Fibroblast of lung (primary cell): Measurements from ENCODE around the gene AKT1. TPM values are rescaled to one million over a fixed set of nuclear protein-coding genes. Genes with fewer than 3 reads are reported as not detected.
A peak's percentile ranks its signal among the peaks of the same experiment; 100 is the strongest.

Experiments
- DNase-seq, 2 donors: peaks; one replicate each; pipeline versions ENCODE4 v3.0.0 to v3.0.0-alpha.2; 2010; ENCODE audit warnings: low read depth in 2 of 2
- H2AFZ ChIP-seq: 2 replicates; pipeline ENCODE4 v1.5.1; 2012; ENCODE audit warnings: low read length, control low read depth, inconsistent platforms
- H3K27ac ChIP-seq: 2 replicates; pipeline ENCODE4 v1.5.1; 2011; ENCODE audit warnings: low read length, control low read depth; ENCODE audit not compliant: insufficient read depth
- H3K27me3 ChIP-seq: 2 replicates; pipeline ENCODE4 v1.5.1; 2011; ENCODE audit warnings: mild to moderate bottlenecking, low read length; ENCODE audit not compliant: control insufficient read depth, insufficient read depth
- H3K36me3 ChIP-seq: 2 replicates; pipeline ENCODE4 v1.5.1; 2011; ENCODE audit warnings: low read length; ENCODE audit not compliant: control insufficient read depth, insufficient read depth
- H3K4me1 ChIP-seq: 2 replicates; pipeline ENCODE4 v1.5.1; 2011; ENCODE audit warnings: low read length; ENCODE audit not compliant: control insufficient read depth, insufficient read depth; ENCODE audit errors: extremely low read depth
- H3K4me2 ChIP-seq: 2 replicates; pipeline ENCODE4 v1.5.1; 2011; ENCODE audit warnings: low read length, control low read depth; ENCODE audit not compliant: insufficient read depth; ENCODE audit errors: extremely low read depth
- H3K4me3 ChIP-seq, 4 experiments: fragments of 200-600 bp in 1 of 4; sonication (generic) in 1 of 4; replicated peaks in 1 of 4; 2 replicates each; pipeline ENCODE4 v1.5.1; 2011 to 2016; ENCODE audit warnings: low read length in 4 of 4, low read depth in 3 of 4, mild to moderate bottlenecking in 3 of 4, control low read depth in 2 of 4, inconsistent platforms in 1 of 4, mixed read lengths in 1 of 4; ENCODE audit not compliant: insufficient read depth in 1 of 4; ENCODE audit errors: control extremely low read depth in 1 of 4
- H3K79me2 ChIP-seq: 2 replicates; pipeline ENCODE4 v1.5.1; 2012; ENCODE audit warnings: mild to moderate bottlenecking, low read length, inconsistent platforms; ENCODE audit not compliant: control insufficient read depth, insufficient read depth
- H3K9ac ChIP-seq: 2 replicates; pipeline ENCODE4 v1.5.1; 2011; ENCODE audit warnings: mild to moderate bottlenecking, low read length, control low read depth; ENCODE audit not compliant: insufficient read depth
- H3K9me3 ChIP-seq: 2 replicates; pipeline ENCODE4 v1.5.1; 2012; ENCODE audit warnings: low read depth, low read length; ENCODE audit not compliant: control insufficient read depth, insufficient read depth
- H4K20me1 ChIP-seq: 2 replicates; pipeline ENCODE4 v1.5.1; 2011; ENCODE audit warnings: low read length; ENCODE audit not compliant: control insufficient read depth, insufficient read depth; ENCODE audit errors: extremely low read depth
- EZH2 ChIP-seq: IDR thresholded peaks from 2 replicates; pipeline ENCODE4 v1.5.1; 2012; ENCODE audit warnings: low read length, control low read depth, mild to moderate bottlenecking; ENCODE audit errors: missing control alignments
- polyA plus RNA-seq, 2 donors: library from polyadenylated mRNA; depleted of rRNA in 1 of 2; stranded (reverse) in 1 of 2; unstranded in 1 of 2; fragments of >200 nt; gene quantifications; 2 replicates each; pipeline ENCODE4 v1.2.1, GENCODE V29; 2011 to 2012; ENCODE audit warnings: missing spikeins in 1 of 2
- total RNA-seq: library from RNA; depleted of rRNA; stranded (reverse); fragments of >200 nt; gene quantifications from 2 replicates; pipeline ENCODE4 v1.2.1, GENCODE V29; 2014
- TF ChIP-seq, protein P1 (sequence below), 2 donors: IDR thresholded peaks in 1 of 2; conservative IDR thresholded peaks in 1 of 2; 1 replicate in 1 of 2; 2 replicates in 1 of 2; pipeline ENCODE4 v1.5.1; 2011 to 2012; ENCODE audit warnings: low read length in 2 of 2, control low read depth in 1 of 2, inconsistent platforms in 1 of 2, low read depth in 1 of 2, mild to moderate bottlenecking in 1 of 2

AKT1 gene
- total and polyA plus RNA-seq, 2 donors (not counting 1 experiment from before 2014, with no cell fraction given), result 83.2 to 127 TPM

DNA sequence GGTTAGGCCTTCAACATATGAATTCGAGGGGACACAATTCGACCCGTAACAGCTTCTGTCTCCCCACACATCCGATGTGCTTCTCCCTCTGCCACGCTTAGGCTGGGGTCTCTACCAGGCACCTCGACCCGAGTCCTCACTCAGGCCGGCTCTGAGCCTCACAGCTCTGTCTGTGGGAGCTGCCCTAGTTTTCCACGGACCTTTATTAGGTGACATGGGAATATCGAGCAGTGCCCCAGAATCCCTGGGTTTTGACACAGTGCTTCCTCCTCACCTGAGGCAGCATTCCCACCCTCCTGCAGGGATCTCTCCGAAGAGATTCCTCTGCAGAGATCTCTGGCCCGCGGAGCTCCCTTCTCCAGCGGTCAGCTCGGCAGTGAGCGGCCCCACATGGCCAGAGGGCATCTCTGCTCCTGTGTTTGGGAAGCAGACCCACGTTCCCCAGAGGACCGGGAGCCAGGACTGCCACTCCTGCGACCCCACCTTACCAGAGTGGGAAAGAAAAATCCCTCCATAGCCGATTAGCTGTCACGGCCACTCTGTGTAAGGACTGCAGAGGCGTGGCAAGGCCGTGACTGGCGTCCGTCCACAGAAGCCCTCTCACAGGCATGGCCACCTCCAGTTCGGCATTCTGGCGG is 26.5 kb upstream of the AKT1 start:
- H3K4me2 ChIP-seq, result no peak overlapping the region
- no peak overlapping the region for H3K27ac ChIP-seq

DNA sequence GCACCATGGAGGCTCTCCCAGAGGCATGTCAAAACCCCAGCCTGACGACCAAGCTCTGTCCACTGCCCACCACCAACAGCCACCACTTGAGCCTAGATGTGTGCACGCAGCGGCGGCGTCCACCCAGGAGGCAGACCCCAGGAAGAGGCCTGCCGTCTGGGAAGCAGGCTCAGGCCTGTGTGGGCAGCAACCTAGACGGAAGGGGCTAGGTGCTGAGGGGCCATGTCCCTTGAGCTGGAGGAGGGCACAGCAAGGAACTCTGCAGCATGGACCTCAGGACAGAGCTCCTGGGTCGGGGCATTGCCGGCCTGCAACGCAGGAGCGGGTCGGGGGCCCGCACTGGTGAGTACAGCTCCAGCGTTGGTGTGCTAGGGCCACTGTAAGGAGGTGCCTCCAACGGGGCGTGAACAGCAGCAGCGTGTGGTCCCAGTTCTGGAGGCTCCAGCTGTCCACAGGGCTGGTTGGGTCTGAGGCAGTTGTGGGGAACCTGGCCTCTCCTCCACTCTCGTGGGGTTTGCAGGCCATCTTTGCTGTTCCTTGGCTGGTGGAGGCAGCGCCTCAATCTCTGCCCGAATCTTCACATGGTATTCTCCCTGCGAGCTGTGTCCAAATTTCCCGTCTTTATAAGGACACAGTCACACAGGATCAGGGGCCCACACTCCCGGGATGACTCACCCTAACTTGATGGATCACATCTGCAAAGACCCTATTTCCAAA is 25.8 kb upstream of the AKT1 start:
- Histone ChIP-seq H3K36me3 (no peaks in the 10 kb centered on the region), H3K4me2 (no peak overlapping the region), H3K27me3 (no peaks in the 10 kb centered on the region), H3K9me3 (no peaks in the 10 kb centered on the region), H4K20me1 (no peaks in the 10 kb centered on the region), H3K4me3 (no peak overlapping the region), H3K27ac (no peak overlapping the region), H3K4me1 (peaks cover 8% of the 10 kb centered on the region), H3K9ac (no peak overlapping the region), H3K79me2 (no peaks in the 10 kb centered on the region), H2AFZ (no peak overlapping the region)
- TF ChIP-seq, protein P1, sequence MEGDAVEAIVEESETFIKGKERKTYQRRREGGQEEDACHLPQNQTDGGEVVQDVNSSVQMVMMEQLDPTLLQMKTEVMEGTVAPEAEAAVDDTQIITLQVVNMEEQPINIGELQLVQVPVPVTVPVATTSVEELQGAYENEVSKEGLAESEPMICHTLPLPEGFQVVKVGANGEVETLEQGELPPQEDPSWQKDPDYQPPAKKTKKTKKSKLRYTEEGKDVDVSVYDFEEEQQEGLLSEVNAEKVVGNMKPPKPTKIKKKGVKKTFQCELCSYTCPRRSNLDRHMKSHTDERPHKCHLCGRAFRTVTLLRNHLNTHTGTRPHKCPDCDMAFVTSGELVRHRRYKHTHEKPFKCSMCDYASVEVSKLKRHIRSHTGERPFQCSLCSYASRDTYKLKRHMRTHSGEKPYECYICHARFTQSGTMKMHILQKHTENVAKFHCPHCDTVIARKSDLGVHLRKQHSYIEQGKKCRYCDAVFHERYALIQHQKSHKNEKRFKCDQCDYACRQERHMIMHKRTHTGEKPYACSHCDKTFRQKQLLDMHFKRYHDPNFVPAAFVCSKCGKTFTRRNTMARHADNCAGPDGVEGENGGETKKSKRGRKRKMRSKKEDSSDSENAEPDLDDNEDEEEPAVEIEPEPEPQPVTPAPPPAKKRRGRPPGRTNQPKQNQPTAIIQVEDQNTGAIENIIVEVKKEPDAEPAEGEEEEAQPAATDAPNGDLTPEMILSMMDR (conservative IDR thresholded peaks at IDR 0.05 in 1 of 2, IDR thresholded peaks at IDR 0.05 in 1 of 2; ENCODE audit: low read depth in 1 of 2, low read length in 2 of 2), result no peak
- TF ChIP-seq EZH2, result no peak
- peak in 1 of 2 donors; percentile 25 for DNase-seq

More for the DNA sequence above, 26.5 kb upstream of the AKT1 start:
- H3K79me2 ChIP-seq, result no peaks in the 10 kb centered on the region
- TF ChIP-seq EZH2, result no peak
- TF ChIP-seq, protein P1 (conservative IDR thresholded peaks at IDR 0.05 in 1 of 2, IDR thresholded peaks at IDR 0.05 in 1 of 2; ENCODE audit: low read depth in 1 of 2, low read length in 2 of 2), result no peak
- H3K4me3 ChIP-seq, result no peak overlapping the region
- DNase-seq, result no peak
- no peaks in the 10 kb centered on the region for H3K9me3 ChIP-seq
- no peak overlapping the region for H3K9ac ChIP-seq
- no peaks in the 10 kb centered on the region for H4K20me1 ChIP-seq
- H3K36me3 ChIP-seq, result no peaks in the 10 kb centered on the region
- H3K4me1 ChIP-seq, result peaks cover 6% of the 10 kb centered on the region
- no peaks in the 10 kb centered on the region for H3K27me3 ChIP-seq
- no peak overlapping the region for H2AFZ ChIP-seq

DNA sequence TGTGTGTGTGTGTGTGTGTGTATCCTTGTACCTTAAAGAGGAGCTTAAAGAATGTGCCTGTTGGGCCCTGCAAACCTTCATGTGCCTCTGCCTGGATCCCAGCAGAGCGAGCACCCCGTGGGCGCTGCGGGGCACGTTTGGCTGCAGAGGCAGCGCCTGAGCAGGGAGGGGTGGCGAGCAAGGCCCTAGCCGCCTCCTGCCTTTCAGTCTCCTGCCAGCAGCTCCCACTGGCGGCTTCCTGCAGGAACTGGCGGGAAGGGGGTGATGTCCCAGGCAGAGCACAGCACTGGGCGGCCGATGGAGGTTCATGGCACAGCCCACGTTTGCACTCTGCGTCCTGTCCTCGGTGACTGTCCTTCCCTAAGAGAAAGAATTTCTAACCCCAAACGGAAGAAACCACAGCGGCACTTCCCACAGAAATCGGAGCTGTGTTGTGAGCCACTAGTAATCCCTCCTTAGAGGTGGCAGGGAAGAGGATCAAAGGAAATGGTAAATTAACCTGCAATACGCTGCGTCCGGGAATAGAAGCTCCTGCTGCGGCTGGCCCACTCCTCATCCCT is 25.2 kb upstream of the AKT1 start:
- Histone ChIP-seq H3K4me2 (no peak overlapping the region), H3K36me3 (no peaks in the 10 kb centered on the region), H3K27ac (no peak overlapping the region), H3K9ac (no peak overlapping the region), H3K4me3 (no peak overlapping the region), H3K79me2 (no peaks in the 10 kb centered on the region), H3K9me3 (no peaks in the 10 kb centered on the region), H2AFZ (no peak overlapping the region), H3K27me3 (no peaks in the 10 kb centered on the region), H3K4me1 (peaks cover 6% of the 10 kb centered on the region), H4K20me1 (no peaks in the 10 kb centered on the region)
- TF ChIP-seq EZH2, result no peak
- TF ChIP-seq, protein P1 (conservative IDR thresholded peaks at IDR 0.05 in 1 of 2, IDR thresholded peaks at IDR 0.05 in 1 of 2; ENCODE audit: low read depth in 1 of 2, low read length in 2 of 2), result peak; percentile 60 to 79
- peak; percentile 72 to 75 for DNase-seq
